ENCODE results near the gene ANKRD36C. TPM values are rescaled to one million over a fixed set of nuclear protein-coding genes. Genes with fewer than 3 reads are reported as not detected.
A peak's percentile ranks its signal among the peaks of the same experiment; 100 is the strongest.
"Not testable (repeated sequence)": the region's sequence is repeated elsewhere in the genome, so short reads cannot be mapped to it uniquely, and the experiment has no call there.

The ANKRD36C gene
- total RNA-seq, 1 donor from 2014 or later, result 12.1 TPM

DNA sequence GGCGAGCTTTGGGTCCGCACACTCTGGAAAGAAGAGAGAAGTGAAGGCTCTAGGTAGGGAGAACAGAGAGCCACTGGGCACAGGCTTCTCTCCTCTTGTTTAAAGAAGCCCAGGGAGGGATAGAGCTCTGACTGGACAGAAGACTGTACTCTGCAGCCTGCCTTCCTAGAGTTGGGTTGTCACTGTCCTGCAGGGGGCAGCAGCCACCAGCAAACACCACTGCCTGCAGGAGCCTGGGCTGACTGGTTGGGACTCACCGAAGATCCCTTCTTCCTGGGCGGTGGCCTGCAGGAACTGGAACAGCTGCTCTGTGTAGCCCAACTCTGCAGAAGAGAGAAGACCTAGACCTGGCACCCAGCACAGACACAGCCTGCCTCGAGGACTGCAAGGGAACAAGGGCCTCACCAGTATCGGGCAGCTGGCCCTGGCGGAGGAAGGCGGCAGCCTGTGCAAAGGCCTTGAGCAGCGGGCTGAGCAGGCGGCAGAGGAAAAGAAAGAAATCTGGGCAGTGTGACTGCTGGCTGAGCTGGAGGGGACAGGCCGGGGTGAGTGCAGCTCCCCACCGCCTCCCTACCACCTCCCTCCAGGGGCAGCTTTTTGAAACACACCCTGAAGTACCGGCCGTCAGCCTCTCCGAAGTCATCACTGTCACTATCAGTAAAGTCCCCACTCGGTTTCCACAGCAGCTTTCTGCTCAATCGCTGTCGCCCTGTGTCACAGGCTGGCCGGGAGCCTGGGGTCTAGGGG lies 31.2 kb upstream of the ANKRD36C start:
- not testable (repeated sequence) for H3K9me3 ChIP-seq, H3K36me3 ChIP-seq, H3K4me1 ChIP-seq, H3K27ac ChIP-seq, H3K27me3 ChIP-seq, H3K4me3 ChIP-seq
- peak; percentile 33 to 84 for DNase-seq (ENCODE audit: low spot score in 2 of 2)
- intact Hi-C loops (cut with DNase I), result loop anchor here (10.0 kb wide), 2 partner anchors 92 to 152 kb away; partner anchors contain the start of gene ADRA2B
- TF ChIP-seq, protein P1, sequence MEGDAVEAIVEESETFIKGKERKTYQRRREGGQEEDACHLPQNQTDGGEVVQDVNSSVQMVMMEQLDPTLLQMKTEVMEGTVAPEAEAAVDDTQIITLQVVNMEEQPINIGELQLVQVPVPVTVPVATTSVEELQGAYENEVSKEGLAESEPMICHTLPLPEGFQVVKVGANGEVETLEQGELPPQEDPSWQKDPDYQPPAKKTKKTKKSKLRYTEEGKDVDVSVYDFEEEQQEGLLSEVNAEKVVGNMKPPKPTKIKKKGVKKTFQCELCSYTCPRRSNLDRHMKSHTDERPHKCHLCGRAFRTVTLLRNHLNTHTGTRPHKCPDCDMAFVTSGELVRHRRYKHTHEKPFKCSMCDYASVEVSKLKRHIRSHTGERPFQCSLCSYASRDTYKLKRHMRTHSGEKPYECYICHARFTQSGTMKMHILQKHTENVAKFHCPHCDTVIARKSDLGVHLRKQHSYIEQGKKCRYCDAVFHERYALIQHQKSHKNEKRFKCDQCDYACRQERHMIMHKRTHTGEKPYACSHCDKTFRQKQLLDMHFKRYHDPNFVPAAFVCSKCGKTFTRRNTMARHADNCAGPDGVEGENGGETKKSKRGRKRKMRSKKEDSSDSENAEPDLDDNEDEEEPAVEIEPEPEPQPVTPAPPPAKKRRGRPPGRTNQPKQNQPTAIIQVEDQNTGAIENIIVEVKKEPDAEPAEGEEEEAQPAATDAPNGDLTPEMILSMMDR (IDR thresholded peaks at IDR 0.05), result peak; percentile 68 to 77 (median 76)

DNA sequence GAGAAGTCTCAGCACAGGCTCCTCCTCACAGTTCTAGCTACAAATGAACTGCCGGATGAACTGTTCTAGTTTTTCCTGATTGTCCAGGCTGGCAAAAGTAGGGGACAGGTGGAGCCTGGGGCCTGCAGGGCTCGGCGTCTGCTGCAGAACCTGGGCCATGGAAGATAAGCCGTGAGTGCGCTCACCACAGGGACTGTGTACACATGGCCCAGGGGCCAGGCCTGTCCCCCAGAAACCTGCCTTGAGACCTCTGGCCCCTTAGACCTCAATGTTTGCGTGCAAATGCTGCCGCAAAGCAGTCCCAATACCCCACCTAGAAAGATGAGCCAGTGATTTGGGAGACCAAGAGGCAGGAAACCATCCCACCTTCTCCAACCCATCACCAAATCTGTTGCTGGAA lies 30.5 kb upstream of the ANKRD36C start:
- H3K36me3 ChIP-seq; H3K4me3 ChIP-seq; H3K27me3 ChIP-seq; H3K9me3 ChIP-seq; H3K4me1 ChIP-seq; H3K27ac ChIP-seq; DNase-seq (ENCODE audit: low spot score in 2 of 2): not testable (repeated sequence)
- intact Hi-C loops (cut with DNase I), result loop anchor here (10.0 kb wide), 2 partner anchors 93 to 153 kb away; partner anchors contain the start of gene ADRA2B

DNA sequence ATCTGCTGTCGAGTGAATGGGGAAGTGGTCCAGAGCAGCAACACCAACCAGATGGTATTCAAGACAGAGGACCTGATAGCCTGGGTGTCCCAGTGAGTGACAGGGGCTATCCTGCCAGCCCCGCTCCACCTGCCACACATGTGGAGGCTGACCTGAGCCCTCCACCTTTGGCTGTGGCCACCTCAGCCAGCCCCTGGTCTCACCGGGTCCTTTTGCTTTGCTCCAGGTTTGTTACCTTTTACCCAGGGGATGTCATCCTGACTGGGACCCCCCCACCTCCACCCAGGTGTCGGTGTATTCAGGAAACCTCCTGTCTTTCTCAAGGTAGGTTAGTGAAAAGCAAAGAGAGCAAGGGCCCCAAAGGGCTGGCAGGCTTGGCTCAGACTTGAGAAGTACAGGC lies 29.5 kb upstream of the ANKRD36C start:
- not testable (repeated sequence) for H3K9me3 ChIP-seq; H3K36me3 ChIP-seq; H3K4me1 ChIP-seq; H3K27ac ChIP-seq; DNase-seq (ENCODE audit: low spot score in 2 of 2); H3K4me3 ChIP-seq; H3K27me3 ChIP-seq
- intact Hi-C loops (cut with DNase I), result loop anchor here (10.0 kb wide), 2 partner anchors 94 to 154 kb away; partner anchors contain the start of gene ADRA2B

DNA sequence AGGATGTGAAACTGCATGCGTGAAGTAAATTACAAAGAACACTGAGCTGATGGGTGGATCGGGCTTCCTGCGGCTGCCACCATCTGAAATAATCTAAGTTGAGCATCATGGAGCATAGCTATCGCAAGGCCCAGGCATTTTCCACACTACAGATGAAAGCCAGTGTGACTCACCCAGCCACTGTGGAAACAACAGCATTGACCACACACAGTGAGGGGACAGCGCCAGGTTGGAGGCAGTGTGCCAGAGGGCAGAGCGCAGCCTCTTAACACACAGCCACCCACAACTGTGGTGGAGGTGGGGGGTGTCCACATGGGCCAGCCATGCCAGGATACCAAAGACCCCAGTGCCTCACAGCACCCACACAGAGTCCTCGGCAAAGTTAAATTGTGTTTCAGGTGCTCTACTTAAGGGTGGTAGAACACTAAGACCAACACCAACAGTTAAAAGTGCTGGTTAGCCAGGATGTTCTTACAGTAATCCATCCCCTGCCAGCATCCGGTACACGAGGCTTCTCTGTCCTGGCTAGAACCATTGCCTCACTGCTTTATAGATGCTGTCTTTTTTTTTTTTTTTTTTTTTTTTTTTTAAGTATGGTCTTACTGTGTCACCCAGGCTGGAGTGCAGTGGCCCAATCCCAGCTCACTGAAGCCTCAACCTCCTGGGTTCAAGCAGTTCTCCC lies 28.4 kb upstream of the ANKRD36C start:
- H3K27me3 ChIP-seq; H3K9me3 ChIP-seq; H3K4me3 ChIP-seq; H3K4me1 ChIP-seq; H3K36me3 ChIP-seq; H3K27ac ChIP-seq; DNase-seq (ENCODE audit: low spot score in 2 of 2): not testable (repeated sequence)
- intact Hi-C loops (cut with DNase I), result loop anchor here (10.0 kb wide), 2 partner anchors 95 to 155 kb away; partner anchors contain the start of gene ADRA2B

DNA sequence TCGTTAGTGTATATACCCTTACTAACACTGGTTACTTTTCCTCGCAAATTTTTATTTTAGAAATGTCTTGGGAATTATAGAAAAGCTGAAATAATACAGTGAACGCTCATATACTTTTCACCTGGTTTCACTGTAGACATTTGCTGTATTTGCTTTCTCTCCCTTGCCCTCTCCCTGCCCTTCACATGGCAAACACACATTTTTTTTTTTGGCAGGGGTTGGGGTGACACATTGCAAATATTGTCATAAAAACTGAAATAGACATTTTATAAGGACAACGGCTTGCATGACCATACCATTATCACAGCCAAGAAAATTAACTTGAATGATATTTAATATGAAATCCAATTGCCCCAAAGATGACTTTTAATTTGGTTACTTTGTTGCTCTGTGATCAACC lies 24.7 kb upstream of the ANKRD36C start:
- H3K27me3 ChIP-seq; H3K36me3 ChIP-seq; H3K27ac ChIP-seq; H3K4me1 ChIP-seq; DNase-seq (ENCODE audit: low spot score in 2 of 2); intact Hi-C loops (cut with DNase I); H3K4me3 ChIP-seq; H3K9me3 ChIP-seq: not testable (repeated sequence)

DNA sequence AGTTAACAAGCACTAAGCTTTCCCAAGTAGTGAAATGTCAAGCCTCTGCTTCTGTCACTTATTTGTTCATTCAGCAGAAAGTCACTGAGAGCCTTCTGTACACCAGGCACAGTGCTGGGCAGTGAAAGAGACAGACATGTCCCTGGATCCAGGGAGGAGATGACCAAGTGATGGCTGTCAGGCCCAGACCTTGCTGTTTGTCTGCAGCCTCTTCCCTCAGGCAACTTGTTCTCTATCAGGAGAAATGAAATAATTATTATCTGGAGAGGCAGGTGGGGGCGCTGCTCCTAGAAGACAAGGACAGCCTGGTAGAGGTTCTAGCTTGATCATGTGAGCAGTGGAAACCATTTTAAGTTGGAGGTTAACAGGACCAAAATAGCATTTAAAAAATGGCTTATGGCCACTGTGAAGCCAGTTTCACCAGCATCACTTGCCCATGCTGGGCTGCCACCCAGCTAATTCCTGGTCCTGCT lies 21.2 kb upstream of the ANKRD36C start:
- H3K4me3 ChIP-seq; H3K4me1 ChIP-seq; intact Hi-C loops (cut with DNase I); DNase-seq (ENCODE audit: low spot score in 2 of 2); H3K27me3 ChIP-seq; H3K9me3 ChIP-seq; H3K36me3 ChIP-seq: not testable (repeated sequence)
- peak overlapping the region; percentile 34 to 63 for H3K27ac ChIP-seq

DNA sequence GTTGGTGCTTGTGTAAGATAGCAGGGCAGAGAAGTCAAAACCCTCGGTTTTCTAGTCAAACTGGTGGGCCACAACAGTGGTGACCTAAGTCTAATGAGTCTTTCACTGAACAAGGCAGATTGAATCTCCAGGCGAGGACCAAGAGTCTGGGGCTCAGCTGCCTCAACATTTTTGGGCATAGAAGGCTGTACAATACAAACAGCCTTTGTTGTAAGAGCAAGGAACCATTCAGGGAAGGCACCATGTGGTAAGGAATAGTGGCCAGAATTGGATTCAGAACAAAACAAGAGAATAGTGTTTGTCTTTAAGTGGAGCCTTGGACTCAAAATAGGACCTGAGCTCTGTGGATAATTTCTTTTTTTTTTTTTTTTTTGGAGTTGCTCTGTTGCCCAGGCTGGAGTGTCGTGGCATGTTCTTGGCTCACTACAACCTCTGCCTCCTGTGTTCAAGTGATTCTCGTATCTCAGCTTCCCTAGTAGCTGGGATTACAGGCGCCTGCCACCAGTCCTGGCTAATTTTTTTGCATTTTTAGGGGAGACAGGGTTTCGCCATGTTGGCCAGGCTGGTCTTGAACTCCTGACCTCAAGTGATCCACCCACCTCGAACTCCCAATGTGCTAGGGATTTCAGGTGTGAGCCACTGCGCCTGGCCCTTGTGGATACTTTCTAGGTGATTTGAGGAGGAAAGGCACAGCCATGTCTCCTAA lies 20.6 kb upstream of the ANKRD36C start:
- H3K9me3 ChIP-seq; H3K36me3 ChIP-seq; H3K4me1 ChIP-seq; DNase-seq (ENCODE audit: low spot score in 2 of 2); intact Hi-C loops (cut with DNase I); H3K27me3 ChIP-seq; H3K4me3 ChIP-seq: not testable (repeated sequence)
- peak overlapping the region; percentile 34 to 63 for H3K27ac ChIP-seq

DNA sequence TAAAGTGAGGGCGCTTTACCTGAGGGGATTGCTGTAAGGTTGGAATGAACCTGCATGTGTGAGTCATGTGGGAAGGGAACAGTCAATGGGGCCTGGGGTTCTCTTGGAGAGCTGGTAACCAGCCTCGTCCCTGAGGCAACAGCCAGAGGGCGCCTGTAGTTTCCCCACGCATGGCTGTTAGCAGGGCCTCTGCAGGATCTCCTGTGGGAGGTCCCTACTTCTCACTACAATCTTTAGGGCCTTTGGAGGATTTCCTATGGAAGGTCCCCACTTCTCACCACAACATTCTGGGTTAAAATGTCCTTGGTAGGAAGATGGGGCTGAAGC lies 19.5 kb upstream of the ANKRD36C start:
- H3K36me3 ChIP-seq; H3K4me1 ChIP-seq; H3K9me3 ChIP-seq; H3K4me3 ChIP-seq; H3K27me3 ChIP-seq; intact Hi-C loops (cut with DNase I); DNase-seq (ENCODE audit: low spot score in 2 of 2): not testable (repeated sequence)
- TF ChIP-seq, protein P1 (IDR thresholded peaks at IDR 0.05), result peak in 1 of 3 experiments; percentile 21
- H3K27ac ChIP-seq, result peak overlapping the region; percentile 67 to 69

DNA sequence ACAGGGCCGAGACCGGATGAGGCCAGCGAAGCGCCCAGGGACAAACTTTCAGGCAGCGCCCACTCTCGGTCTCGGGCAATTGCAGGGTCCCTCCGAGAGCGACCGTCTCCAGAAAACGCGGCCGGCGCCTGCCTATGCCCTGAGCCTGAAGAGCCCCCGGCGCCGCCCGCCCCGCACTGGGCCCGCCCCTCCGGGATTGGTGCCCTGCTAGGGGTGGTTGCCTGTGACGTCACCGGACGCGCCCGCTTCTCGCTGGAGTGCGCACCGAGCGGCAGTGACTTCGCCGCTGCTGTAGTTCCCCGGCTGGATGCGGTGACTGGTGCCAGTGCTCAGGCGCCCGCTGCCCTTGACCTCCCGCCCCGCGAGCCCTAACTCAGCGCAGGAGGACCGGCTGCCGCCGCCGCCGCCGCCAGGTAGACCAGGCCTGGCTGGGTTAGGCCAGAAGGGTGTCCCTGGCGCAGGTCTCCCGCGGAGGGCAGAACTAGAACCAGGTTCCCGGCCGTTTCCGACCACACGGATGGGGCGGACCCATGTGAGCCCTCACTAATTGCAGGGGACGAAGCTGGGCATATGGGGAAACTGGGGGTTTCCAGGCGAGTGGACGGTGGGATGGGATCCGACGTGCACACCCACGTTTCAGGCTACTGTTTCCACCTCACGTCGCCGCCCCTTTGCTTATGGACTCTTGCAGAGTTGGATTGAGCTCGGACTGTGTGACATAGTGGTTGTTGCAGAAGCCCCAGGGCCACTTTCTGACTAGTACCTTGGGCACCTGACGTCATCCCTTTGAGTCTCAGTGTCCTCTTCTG lies 18.9 kb upstream of the ANKRD36C start:
- peak; percentile 87 to 98 for DNase-seq (ENCODE audit: low spot score in 2 of 2)
- H3K27me3 ChIP-seq, result not testable (repeated sequence)
- H3K27ac ChIP-seq, result peak overlapping the region; percentile 88 to 90

DNA sequence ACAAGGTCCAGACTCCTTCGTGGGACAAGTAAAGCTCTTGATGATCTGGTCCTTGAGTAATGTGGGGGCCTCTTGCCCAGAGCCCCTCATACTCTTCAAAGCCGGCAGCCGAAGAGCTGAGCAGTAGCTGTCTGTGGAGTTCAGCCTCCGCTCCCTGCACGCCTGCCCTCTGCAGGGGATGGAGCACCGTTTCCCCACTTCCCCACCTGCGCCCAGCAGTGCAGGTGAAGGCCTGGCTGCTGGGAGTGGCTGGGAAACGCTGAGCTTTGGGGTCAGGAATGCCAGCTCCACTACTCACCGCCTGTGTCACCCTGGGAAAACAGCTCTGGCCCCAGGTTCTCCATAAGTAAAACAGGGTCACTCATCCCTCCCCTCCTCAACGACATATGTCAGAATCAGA lies 18.2 kb upstream of the ANKRD36C start:
- intact Hi-C loops (cut with DNase I); H3K27me3 ChIP-seq; H3K9me3 ChIP-seq; H3K36me3 ChIP-seq; H3K4me1 ChIP-seq; DNase-seq (ENCODE audit: low spot score in 2 of 2): not testable (repeated sequence)
- H3K27ac ChIP-seq, result peak overlapping the region; percentile 88 to 90
- peak overlapping the region; percentile 61 to 82 for H3K4me3 ChIP-seq

More for the DNA sequence above, 18.9 kb upstream of the ANKRD36C start:
- H3K36me3 ChIP-seq; H3K4me1 ChIP-seq; intact Hi-C loops (cut with DNase I); H3K9me3 ChIP-seq: not testable (repeated sequence)
- peak overlapping the region; percentile 61 to 82 for H3K4me3 ChIP-seq

DNA sequence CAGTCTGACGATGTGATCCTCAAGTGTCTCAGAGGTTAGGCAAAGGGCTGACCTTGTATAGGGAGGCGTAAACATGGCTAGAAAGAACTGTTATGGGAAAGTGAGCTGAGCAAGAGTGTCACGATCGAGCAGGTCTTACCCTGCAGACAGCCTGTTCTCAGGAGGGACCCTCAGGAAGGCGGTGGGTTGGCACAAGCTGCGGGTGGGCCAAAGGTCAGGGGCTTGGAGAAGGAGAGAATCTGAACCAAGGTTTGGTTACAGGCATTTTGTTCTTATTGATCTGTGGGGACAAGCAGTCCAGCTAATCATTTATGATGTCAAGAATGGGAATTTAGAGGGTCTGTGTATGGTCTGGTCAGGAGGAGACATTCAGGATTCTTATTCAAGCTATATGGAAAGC lies 16.4 kb upstream of the ANKRD36C start:
- intact Hi-C loops (cut with DNase I); H3K27me3 ChIP-seq; H3K4me3 ChIP-seq; DNase-seq (ENCODE audit: low spot score in 2 of 2); H3K9me3 ChIP-seq; H3K27ac ChIP-seq; H3K4me1 ChIP-seq; H3K36me3 ChIP-seq: not testable (repeated sequence)
